ACC112 (cell line): ENCODE data around the gene ATP13A2.

Experiments
- H2AFZ ChIP-seq: fragments of 200-600 bp; sonication (generic); one replicate; pipeline ENCODE4 v1.6.0; 2017; ENCODE audit warnings: antibody characterized with exemption, low read length; ENCODE audit not compliant: unreplicated experiment
- H3K27ac ChIP-seq: fragments of 200-600 bp; sonication (generic); 2 replicates; pipeline ENCODE4 v1.5.1; 2014; ENCODE audit warnings: low read depth, mild to moderate bottlenecking, antibody characterized with exemption, low read length, moderate library complexity
- H3K27me3 ChIP-seq: fragments of 200-600 bp; sonication (generic); 2 replicates; pipeline ENCODE4 v1.6.1; 2014; ENCODE audit warnings: mild to moderate bottlenecking, antibody characterized with exemption, low read length, moderate library complexity, mixed read lengths; ENCODE audit not compliant: insufficient read depth
- H3K36me3 ChIP-seq: fragments of 200-600 bp; sonication (generic); 2 replicates; pipeline ENCODE4 v1.6.1; 2016; ENCODE audit warnings: mild to moderate bottlenecking, antibody characterized with exemption, low read length, moderate library complexity, mixed read lengths; ENCODE audit not compliant: insufficient read depth
- H3K4me1 ChIP-seq: fragments of 200-600 bp; sonication (generic); one replicate; pipeline ENCODE4 v1.6.1; 2016; ENCODE audit warnings: low read length, mixed read lengths; ENCODE audit not compliant: insufficient read depth, unreplicated experiment, control insufficient read depth
- H3K4me3 ChIP-seq: fragments of 200-600 bp; sonication (generic); 2 replicates; pipeline ENCODE4 v1.5.1; 2014; ENCODE audit warnings: mild to moderate bottlenecking, low read depth, low read length
- H3K79me2 ChIP-seq: fragments of 200-600 bp; sonication (generic); one replicate; pipeline ENCODE4 v1.6.0; 2016; ENCODE audit warnings: low read length; ENCODE audit not compliant: control insufficient read depth, unreplicated experiment, insufficient read depth

Gene ATP13A2

GRCh38 chr1:17017435-17017834 is 5.7 kb upstream of the ATP13A2 start:
- peaks cover 15% of the 10 kb centered on the region for H3K4me1 ChIP-seq
- no peak overlapping the region for H2AFZ ChIP-seq
- no peak overlapping the region for H3K4me3 ChIP-seq
- no peaks in the 10 kb centered on the region for H3K79me2 ChIP-seq
- H3K36me3 ChIP-seq = peaks cover 28% of the 10 kb centered on the region; the same call in 1 of the 2 replicates
- H3K27ac ChIP-seq = no peak overlapping the region
- H3K27me3 ChIP-seq = no peaks in the 10 kb centered on the region

- Histone ChIP-seq H3K79me2 (no peaks in the 10 kb centered on the region), H2AFZ (no peak overlapping the region), H3K36me3 (peaks cover 20% of the 10 kb centered on the region; the same call in 1 of the 2 replicates), H3K4me3 (no peak overlapping the region), H3K27ac (no peak overlapping the region), H3K4me1 (peaks cover 19% of the 10 kb centered on the region), H3K27me3 (no peaks in the 10 kb centered on the region)
These were observed 4.6 kb upstream of the ATP13A2 start for GRCh38 chr1:17016317-17016661.

GRCh38 chr1:17014671-17015567 is 3.2 kb upstream of the ATP13A2 start:
- Histone ChIP-seq H3K79me2 (no peaks in the 10 kb centered on the region), H3K4me1 (peaks cover 28% of the 10 kb centered on the region), H3K27ac (no peak overlapping the region), H3K36me3 (peaks cover 11% of the 10 kb centered on the region; the same call in 1 of the 2 replicates), H2AFZ (no peak overlapping the region), H3K4me3 (no peak overlapping the region), H3K27me3 (no peaks in the 10 kb centered on the region)

GRCh38 chr1:17013491-17014320 is 2.0 kb upstream of the ATP13A2 start:
- Histone ChIP-seq H3K27ac (no peak overlapping the region), H3K36me3 (0 out of 2 replicates have a peak, but pooled peaks cover 4% of the 10 kb centered on the region), H3K4me1 (peaks cover 28% of the 10 kb centered on the region), H3K4me3 (no peak overlapping the region), H3K27me3 (no peaks in the 10 kb centered on the region), H3K79me2 (no peaks in the 10 kb centered on the region), H2AFZ (no peak overlapping the region)

- Histone ChIP-seq H3K4me1 (peaks cover 28% of the 10 kb centered on the region), H3K27me3 (no peaks in the 10 kb centered on the region), H3K36me3 (no peaks in the 10 kb centered on the region), H3K79me2 (no peaks in the 10 kb centered on the region), H3K4me3 (no peak overlapping the region), H2AFZ (no peak overlapping the region), H3K27ac (no peak overlapping the region)
These were observed 1.2 kb upstream of the ATP13A2 start for GRCh38 chr1:17012775-17013490.

- Histone ChIP-seq H3K27me3 (no peaks in the 10 kb centered on the region), H3K27ac (no peak overlapping the region), H2AFZ (no peak overlapping the region), H3K79me2 (no peaks in the 10 kb centered on the region), H3K4me1 (peaks cover 24% of the 10 kb centered on the region), H3K36me3 (no peaks in the 10 kb centered on the region), H3K4me3 (peak overlapping the region; percentile 89)
These were observed 663 bp downstream of the ATP13A2 start for GRCh38 chr1:17011092-17011438.

- peaks cover 22% of the 10 kb centered on the region for H3K4me1 ChIP-seq
These were observed 2.0 kb downstream of the ATP13A2 start for GRCh38 chr1:17009706-17010105.

GRCh38 chr1:17008208-17008855 is 3.4 kb downstream of the ATP13A2 start:
- Histone ChIP-seq H2AFZ (no peak overlapping the region), H3K4me3 (no peak overlapping the region), H3K36me3 (no peaks in the 10 kb centered on the region), H3K4me1 (peaks cover 26% of the 10 kb centered on the region), H3K27me3 (no peaks in the 10 kb centered on the region), H3K27ac (no peak overlapping the region), H3K79me2 (no peaks in the 10 kb centered on the region)

More at GRCh38 chr1:17009706-17010105, 2.0 kb downstream of the ATP13A2 start:
- Histone ChIP-seq H3K27me3 (no peaks in the 10 kb centered on the region), H2AFZ (no peak overlapping the region), H3K4me3 (no peak overlapping the region), H3K36me3 (no peaks in the 10 kb centered on the region), H3K79me2 (no peaks in the 10 kb centered on the region), H3K27ac (no peak overlapping the region)

- peaks cover 3% of the 10 kb centered on the region; the same call in 1 of the 2 replicates for H3K36me3 ChIP-seq
- H3K4me1 ChIP-seq = peaks cover 18% of the 10 kb centered on the region
- no peak overlapping the region for H3K27ac ChIP-seq
- no peaks in the 10 kb centered on the region for H3K79me2 ChIP-seq
- no peak overlapping the region for H3K4me3 ChIP-seq
- no peaks in the 10 kb centered on the region for H3K27me3 ChIP-seq
- H2AFZ ChIP-seq = no peak overlapping the region
These were observed 4.6 kb downstream of the ATP13A2 start for GRCh38 chr1:17007121-17007520.

GRCh38 chr1:17005365-17005740 is 6.4 kb downstream of the ATP13A2 start:
- no peak overlapping the region for H3K4me3 ChIP-seq
- H3K4me1 ChIP-seq = peaks cover 11% of the 10 kb centered on the region
- H3K27me3 ChIP-seq = no peaks in the 10 kb centered on the region
- no peak overlapping the region for H3K27ac ChIP-seq
- peaks cover 9% of the 10 kb centered on the region; the same call in 1 of the 2 replicates for H3K36me3 ChIP-seq
- H3K79me2 ChIP-seq = no peaks in the 10 kb centered on the region
- no peak overlapping the region for H2AFZ ChIP-seq
